SKM-1 (cell line): ENCODE measurements around the gene ATP6V1B1.

Experiments
- DNase-seq: peaks from one replicate; lab custom pipeline; 2025; ENCODE audit not compliant: unreplicated experiment; lab: John Stamatoyannopoulos, UW

The ATP6V1B1 gene

GRCh38 chr2:70926042-70926441 lies 9.7 kb upstream of the ATP6V1B1 start:
- DNase-seq = no peak

GRCh38 chr2:70927138-70927537 lies 8.6 kb upstream of the ATP6V1B1 start:
- no peak for DNase-seq

- DNase-seq = no peak
Measured at GRCh38 chr2:70927641-70928040, 8.1 kb upstream of the ATP6V1B1 start.

GRCh38 chr2:70928366-70928765 lies 7.3 kb upstream of the ATP6V1B1 start:
- no peak for DNase-seq

- DNase-seq = no peak
Measured at GRCh38 chr2:70930371-70931329, 5.0 kb upstream of the ATP6V1B1 start.

- DNase-seq = no peak
Measured at GRCh38 chr2:70931376-70932000, 4.2 kb upstream of the ATP6V1B1 start.

- DNase-seq = no peak
Measured at GRCh38 chr2:70932631-70933230, 3.0 kb upstream of the ATP6V1B1 start.

- no peak for DNase-seq
Measured at GRCh38 chr2:70934981-70935380, 719 bp upstream of the ATP6V1B1 start.

- DNase-seq = no peak
Measured at GRCh38 chr2:70936165-70936978, 672 bp downstream of the ATP6V1B1 start.

GRCh38 chr2:70936979-70937811 lies 1.5 kb downstream of the ATP6V1B1 start:
- DNase-seq = no peak

GRCh38 chr2:70937866-70938585 lies 2.3 kb downstream of the ATP6V1B1 start:
- DNase-seq = no peak

- DNase-seq = no peak
Measured at GRCh38 chr2:70938586-70938950, 2.9 kb downstream of the ATP6V1B1 start.

- no peak for DNase-seq
Measured at GRCh38 chr2:70939001-70939838, 3.5 kb downstream of the ATP6V1B1 start.

GRCh38 chr2:70939839-70940580 lies 4.3 kb downstream of the ATP6V1B1 start:
- DNase-seq = no peak

- no peak for DNase-seq
Measured at GRCh38 chr2:70941186-70941585, 5.5 kb downstream of the ATP6V1B1 start.

- no peak for DNase-seq
Measured at GRCh38 chr2:70941701-70942100, 6.0 kb downstream of the ATP6V1B1 start.

- no peak for DNase-seq
Measured at GRCh38 chr2:70942396-70943204, 6.9 kb downstream of the ATP6V1B1 start.
